GM19395 (cell line): ENCODE data around the gene HMGXB3.

Experiments used
- ATAC-seq: cut with Tn5 transposase; IDR thresholded peaks from one replicate; pipeline ENCODE4 v1.9.1; 2021; ENCODE audit warnings: mild to moderate bottlenecking, moderate library complexity; ENCODE audit not compliant: unreplicated experiment

Gene HMGXB3

DNA sequence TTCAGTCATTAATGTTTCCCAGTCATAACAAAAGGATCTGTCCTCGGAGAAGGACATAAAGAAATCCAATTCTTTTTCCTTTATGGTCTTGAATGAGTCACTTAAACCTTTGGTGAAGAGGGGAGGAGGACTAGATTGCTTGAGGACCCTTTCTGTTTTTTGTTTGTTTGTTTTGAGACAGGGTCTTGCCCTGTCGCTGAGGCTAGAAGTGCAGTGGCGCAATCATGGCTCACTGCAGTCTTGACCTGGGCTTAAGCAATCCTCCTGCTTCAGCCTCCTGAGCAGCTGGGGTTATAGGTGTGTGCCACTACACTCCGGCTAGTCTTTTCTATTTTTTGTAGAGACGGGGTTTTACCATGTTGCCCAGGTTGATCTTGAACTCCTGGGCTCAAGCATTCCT, 12.4 kb upstream of the HMGXB3 start:
- ATAC-seq, result no peak

DNA sequence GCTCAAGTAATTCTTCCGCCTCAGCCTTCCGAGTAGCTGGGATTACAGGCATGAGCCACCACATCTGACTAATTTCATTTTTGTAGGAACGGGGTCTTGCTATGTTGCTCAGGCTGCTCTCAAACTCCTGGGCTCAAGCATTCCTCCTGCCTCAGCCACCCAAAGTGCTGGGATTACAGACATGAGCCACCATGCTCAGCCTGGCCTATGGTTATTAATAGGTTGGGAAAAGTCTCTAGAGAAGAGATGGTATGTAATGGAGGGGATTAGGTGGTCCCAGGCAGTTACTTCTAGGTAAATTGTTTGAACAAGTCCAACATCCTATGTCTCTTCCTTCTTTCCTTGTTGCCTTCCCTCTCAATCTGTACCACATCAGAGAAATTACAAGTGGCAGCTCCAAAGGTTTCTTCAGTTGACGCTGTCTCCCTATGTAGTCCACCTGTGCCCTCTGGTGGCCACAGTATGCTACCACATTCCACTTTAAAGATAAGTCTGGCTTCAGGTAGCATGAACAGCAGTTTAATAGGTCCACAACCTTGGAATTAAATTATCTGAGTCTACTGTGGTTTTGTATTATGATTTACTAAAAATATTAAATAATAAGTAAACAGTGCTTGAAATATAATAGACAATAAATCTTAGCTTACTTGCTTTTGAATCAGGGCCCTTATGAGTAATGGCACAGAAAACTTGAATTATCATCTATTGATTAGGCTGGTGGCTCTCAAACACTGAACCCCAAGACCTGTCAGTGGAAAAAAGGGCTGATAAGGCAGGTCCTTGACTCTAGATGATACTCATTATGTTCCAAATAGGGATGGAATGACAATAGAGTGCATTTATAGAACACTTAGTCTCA, 9.8 kb upstream of the HMGXB3 start:
- peak; percentile 75 for ATAC-seq

DNA sequence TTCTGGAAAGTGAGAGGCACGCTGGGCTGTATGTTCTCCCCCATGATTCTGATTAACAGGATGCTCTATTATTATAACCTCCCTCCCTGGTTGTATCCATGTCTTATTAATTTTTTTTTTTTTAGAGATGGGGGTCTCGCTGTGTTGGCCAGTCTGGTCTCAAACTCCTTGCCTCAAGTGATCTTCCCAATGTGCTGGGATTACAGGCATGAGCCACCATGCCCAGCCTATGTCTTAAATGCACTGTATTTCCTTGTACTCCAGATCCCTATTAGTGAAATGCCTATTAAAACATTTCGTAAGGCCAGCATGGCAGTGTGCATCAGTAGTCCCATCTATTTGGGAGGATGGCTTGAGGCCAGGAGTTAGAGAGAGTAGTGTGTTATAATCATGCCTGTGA, 7.1 kb upstream of the HMGXB3 start:
- ATAC-seq, result no peak

DNA sequence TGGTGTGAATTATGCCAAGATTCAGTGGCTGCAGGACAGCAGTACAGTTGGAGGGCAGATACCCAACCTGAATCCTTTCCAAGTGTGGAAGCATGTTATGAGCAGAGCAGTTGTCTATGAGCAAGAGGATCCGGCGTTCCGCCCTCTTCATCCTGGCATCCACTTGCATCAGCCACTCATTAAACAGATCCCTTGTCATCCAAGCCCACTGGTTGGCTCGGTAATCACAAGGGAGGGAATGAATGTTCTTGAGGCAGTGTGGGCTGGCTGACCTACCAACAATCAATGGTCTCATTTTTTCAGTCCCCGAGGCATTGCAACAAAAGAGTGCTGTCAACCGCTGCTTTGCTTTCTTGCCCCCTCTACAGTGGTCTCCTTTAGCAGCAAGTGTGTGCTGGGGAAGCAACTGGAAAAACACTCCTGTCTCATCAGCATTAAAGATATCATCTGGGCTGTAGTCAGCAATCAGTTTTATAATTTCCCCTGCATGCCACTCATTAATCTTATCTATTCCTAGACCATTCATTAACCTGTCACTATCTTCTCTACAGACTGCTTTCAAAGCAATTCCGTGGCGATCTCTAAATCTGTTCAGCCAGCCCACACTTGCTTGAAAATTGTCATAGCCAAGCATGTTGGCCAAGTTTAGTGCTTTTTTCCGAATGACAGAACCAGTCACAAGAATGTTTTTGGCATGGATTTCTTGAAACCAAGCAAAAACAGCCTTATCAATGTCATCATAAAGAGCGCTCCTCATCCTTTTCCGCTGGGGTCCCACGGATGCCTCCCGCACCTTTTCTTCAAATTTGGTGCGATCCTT, 4.9 kb upstream of the HMGXB3 start:
- ATAC-seq, result no peak

DNA sequence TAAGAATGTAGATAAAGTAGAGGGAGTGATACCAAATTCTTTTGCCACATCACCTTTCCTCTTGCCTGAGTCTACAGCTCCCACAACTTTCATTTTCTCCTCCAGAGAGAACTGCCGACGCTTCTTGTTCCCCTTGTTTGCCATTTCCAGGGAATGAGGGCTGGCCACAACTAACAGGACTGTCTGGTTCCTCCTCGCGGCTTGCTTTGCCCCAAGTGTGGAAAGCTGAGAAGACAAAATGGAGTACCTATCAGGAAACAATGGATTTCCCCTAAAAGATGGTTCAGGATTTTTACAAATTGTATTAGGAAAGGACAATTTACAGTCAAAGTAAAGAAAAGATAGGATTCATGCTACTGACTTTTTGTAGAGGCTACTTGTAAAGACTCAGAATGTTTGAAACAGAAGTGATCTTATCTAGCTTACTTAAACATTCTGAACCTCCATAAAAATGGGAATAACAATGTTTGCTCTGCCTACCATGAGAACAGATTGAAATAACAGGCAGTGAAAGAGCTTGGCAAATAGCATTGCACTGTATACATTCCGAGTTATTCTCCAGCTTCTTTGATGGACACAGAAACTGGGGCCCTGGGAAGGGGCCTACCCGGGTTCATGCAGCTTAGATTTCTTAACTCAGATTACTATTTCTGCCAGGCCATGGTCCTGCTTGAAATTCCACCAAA, 4.2 kb upstream of the HMGXB3 start:
- ATAC-seq, result no peak

DNA sequence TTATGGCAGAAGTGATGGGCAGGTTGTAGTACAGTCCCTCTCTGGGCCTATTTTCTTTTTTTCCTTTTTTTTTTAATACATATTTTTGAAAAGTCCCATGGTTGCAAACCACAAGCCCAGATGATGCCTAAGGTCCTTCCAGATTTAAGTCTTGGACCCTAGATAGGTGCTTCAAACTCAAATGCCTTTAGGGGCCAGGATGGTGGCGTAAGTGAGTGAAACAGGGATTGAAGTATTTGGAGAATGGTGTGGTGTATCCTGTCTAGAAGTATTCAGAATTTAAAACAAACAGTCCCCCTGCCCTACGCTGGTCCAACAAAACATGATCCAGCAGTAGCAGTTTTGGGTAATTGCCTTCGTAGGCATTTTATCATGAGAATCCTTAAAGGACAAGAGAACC, 2.3 kb upstream of the HMGXB3 start:
- ATAC-seq, result no peak

DNA sequence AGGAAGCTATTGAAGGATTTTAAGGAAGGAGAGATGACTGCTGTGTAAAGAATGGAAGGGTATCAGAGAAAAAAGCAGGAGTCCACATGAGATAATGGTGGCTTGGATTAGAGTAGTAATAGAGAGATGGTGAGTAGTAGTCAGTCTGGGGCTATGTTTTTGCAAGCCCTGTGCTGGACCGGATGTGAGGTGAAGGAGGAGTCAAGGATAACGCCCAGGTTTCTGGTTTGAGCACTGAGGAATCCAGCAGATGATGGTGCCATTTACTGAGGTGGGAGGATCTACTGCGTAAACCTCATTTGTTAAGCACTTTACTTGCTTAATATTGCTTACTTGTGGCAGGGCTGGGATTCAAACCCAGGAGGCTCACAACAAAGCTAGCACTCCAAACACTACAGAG, 1.2 kb upstream of the HMGXB3 start:
- no peak for ATAC-seq

DNA sequence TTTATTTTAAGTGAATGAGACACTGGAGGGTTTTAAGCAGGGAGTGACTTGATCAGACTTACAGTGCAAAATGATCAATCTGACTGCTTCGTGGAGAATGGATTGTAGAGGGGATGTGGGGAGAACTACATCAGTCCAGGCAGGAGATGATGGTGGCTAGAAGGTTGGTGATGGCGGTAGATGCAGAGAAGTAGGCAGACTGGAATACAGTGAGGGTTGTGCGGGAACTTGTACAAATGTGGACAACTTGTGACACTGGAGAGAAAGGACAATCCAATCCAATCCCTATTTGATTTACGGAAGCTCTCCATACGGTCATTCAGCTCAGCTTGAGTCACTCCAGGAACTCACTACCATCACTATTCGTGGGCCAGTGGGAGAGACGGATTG, 678 bp upstream of the HMGXB3 start:
- no peak for ATAC-seq

DNA sequence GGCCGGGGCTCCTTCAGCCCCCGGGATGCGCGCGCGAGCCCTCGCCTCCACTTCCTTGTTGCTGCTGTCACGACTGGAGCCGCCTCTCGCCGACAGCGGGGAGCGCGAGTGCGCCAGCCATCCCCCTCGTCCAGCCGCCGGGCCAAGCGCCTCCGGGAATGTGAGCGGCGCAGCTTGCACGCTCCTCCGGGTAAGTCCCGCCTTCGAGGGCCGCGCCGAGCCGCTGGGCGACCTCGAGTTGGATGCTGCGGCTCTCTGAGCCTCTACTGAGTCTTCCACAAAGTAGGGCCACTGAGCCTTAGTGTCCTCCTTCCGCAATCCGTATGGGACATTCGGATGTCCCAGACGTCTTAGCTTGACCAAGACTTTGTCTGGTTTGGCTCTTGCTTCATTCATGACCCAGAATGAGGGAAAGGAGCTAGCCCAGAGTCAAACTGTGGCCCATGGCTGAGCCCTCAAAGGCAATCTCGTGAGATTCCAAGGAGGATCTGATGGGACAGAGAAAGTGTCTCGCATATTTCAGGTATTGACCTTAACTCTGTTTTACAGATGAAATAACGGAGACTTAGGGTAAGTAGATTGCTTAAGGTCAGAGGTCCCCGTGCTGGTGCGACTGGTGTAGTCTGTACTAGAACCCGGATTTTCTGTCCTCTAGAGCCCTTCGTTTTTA, 586 bp downstream of the HMGXB3 start:
- ATAC-seq, result peak; percentile 14

DNA sequence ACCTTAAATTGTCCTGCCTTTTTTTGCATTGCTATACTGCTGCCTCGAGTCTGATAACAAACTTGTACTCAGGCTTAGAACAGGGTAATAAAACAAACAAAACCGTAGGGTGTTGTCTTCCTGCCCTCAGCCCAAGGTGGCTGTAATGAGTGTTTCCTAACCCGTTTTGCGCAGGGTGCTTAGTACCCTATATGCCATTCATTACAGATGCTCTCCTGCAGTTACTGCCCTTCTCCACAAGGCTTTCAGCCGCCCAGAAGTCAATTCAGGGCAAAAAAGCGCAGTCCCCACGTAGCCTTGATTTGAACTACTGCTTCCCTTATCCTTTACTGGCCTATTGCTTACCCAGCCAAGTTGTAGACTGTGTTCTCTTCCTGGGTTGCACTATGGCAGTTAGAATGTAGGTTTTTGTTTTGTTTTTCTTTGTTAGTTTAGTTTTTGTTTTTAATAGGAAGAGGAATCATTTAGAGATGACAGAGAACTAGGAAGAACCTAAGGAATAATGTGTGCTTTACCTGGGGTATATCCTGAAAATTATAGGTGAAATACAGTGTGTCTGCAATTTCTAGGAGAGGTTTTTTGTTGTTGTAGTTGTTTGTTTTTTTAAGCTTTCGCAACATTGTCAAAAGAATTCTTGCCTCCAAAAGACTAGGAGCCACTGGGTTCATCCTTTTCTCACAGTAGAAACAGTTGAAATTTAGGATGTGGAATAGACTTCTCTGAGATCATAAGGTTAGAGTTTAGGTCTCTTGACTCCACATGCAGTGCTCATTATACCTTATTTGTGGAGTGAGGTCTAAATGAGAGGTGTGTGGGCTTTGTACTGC, 1.3 kb downstream of the HMGXB3 start:
- ATAC-seq, result peak; percentile 67

DNA sequence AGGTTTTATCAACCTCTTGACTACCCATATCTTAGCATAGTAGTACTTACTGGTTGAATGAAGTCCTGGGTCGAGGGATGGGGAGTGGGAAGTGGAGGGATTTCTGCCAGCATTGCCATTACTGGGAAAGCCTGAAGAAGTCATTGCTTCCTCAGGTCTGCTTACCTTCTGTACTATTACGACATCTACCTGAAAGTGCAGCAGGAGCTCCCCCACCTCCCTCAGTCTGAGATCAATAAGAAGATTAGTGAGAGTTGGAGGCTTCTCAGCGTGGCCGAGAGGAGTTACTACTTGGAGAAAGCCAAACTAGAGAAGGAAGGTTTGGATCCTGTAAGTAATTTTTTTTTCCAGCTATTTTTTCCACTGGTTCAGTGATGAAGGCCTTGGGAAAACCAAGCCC, 5.8 kb downstream of the HMGXB3 start:
- no peak for ATAC-seq

DNA sequence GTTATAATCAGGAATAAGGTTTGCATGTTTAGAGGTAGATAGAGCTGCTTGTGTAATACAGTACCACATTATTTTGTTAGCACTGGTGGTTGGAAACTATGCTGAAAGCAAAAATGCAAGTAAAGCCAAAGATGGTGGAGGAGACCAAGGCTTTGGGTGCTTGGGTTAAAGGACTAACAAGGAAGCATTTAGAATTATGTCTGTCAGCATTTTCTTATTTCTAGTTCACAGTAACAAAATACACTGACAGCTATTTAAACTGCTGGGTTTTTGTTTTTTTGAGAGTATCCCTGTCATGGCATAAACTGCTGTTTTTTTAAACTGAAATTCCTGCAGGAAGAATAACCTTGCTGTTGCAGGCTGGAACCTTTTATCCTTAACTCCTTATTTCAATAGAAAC, 6.5 kb downstream of the HMGXB3 start:
- no peak for ATAC-seq

DNA sequence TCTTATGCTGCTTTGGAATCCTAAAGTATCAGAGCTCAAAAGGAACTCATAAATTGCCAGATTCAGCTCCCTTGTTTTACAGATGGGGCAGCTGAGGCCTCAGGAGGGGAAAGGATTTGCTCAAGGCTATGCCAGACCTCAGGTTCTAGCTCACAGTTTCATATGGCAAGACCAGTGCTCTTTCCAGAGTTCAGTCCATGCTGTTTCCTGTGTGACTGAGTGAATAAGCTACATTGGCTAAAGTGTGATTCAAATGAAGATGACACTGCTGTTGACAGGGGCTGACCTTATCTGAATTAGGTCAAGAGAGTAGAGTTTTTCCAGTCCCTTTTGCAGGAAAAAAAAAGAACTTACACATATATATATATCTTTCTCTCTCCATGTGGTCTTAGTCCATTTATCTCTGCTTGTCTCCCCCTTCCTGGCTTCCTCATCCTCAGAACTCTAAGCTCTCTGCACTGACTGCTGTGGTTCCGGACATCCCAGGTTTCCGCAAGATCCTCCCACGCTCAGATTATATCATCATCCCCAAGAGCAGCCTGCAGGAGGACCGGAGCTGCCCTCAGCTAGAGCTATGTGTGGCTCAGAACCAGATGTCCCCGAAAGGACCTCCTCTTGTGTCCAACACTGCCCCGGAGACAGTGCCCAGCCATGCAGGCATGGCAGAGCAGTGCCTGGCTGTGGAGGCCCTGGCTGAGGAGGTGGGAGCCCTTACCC, 9.3 kb downstream of the HMGXB3 start:
- ATAC-seq, result no peak

DNA sequence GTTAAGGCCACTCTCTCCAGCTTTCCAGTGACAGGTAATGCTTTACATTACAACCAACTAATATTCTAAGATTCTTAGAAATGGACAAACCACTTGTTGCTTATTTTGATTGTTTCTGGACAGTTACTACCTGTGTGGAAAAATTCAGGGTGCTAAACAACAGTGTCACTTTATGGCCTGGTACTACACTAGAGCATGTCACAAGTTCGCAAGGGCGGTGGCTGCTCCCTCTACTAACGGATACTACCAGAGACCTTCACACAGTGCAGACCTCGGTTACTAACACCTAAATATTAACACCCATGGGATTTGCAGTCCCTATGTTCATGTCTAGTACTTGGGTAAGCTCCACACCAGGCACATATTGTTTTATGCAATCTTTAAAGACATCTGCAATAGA, 13.4 kb downstream of the HMGXB3 start:
- ATAC-seq, result no peak

DNA sequence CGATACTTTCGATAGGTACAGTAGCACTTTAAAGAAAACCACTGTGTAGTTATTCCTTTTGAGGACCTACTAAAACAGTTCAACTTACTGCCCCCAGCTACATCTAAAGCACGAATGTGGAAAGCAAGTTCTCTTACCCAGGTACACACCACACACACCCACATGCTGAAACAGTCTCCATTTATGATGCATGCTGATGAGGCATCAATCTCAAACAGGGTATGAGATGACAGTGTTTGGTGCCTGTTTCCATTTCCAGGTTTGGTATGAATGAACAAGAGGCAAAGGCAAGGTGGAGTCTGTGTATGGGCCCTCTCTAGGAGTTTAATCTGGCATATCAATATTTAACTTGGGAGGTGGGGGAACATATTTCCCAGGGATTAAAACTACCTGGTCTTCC, 13.9 kb downstream of the HMGXB3 start:
- no peak for ATAC-seq

DNA sequence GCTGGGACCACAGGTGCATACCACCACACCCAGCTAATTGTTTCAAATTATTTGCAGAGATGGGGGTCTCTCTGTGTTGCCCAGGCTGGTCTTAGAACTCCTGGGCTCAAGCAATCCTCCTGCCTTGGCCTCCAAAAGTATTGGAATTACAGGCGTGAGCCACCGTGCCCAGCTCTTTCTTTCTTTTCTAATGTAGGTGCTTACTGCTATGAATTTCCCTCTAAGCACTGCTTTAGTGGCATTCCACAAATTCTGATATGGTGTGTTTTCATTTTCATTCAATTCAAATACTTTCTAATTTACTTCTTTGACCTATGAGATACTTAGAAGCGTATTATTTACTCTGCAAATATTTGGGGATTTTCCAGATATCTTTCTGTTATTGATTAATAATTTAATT, 14.9 kb downstream of the HMGXB3 start:
- ATAC-seq, result no peak

DNA sequence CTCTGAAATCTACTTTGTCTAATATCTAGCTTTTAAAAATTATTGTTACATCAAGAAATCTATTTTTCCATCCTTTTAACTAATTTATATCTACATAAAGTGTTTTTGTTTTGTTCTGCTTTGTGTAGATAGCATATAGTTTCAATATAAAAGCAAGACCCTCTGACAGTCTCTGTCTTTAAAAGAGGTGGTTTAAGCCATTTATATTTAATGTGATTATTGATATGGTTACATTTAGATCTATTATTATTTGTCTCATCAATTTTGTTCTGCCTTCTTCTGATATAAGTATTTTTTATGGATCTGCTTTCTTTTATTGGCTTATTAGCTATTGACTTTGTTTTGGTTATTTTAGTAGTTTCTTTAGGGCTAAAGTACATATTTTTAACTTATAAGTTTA, 16.0 kb downstream of the HMGXB3 start:
- no peak for ATAC-seq

DNA sequence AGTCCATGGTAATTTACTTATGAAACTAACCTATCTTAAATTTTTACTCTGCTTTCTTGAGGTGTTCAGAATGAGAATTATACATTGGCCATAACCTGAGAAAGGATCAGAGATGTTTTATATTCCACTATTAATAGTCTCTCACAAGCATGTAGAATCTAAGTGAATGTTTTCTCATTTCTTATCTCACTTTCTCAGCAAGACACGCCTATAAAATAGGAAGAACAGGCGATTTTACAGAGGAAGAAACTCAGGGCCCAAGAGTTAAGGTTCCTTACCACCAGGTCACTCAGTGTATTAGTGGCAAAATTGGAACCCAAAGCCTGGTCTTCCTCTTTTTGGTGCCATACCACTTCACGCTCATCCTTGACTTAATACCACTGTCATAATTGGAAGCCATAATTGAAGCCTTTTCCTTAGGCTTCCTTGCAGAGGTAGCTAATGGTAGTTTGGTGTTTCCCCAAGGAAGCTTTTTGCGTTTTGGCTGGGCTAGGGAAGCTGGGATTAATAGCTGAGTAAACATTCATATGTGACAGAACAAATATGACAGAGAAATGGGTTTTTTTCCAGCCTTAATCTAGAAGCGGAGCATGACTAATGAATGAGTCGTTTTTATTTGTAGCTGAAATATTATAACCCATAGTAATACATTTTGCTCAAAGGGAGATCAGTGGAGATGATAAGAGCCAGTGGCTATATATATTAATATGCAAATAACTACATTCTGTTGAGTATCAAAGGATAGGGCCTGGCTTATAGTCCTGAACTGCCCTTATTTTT, 16.9 kb downstream of the HMGXB3 start:
- ATAC-seq, result no peak

DNA sequence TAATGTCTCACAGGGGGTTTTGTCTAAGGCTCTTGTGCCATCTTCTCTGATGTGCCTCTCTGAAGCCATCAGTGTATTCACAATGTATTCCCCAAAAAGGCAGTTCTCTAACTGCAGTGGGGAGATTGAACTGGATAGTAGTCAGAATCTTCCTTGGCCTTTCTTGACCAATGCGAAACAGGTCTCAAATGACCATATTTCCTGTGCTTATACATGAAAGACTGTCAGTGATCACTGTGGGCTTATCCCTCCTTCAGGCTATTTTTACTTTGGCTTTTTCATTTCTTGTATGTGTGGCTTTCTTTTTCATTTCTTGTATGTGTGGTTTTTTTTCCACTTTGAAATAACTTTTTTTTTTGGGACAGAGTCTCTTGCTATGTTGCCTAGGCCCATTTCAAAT, 19.7 kb downstream of the HMGXB3 start:
- ATAC-seq, result no peak
